Stomach (tissue), 4 donors: ENCODE data around the gene TAS2R16.

ENCODE experiments used
- CTCF ChIP-seq, 7 experiments: fragments of 450-650 bp in 4 of 7; fragments of 200-600 bp in 3 of 7; sonication (generic) in 3 of 7; IDR thresholded peaks; one replicate each; pipeline ENCODE4 v1.5.1; 2016 to 2019; ENCODE audit warnings: antibody characterized with exemption in 7 of 7, control low read depth in 2 of 7, mild to moderate bottlenecking in 1 of 7
- EP300 ChIP-seq: sonication (generic); formaldehyde crosslinking; IDR thresholded peaks from one replicate; pipeline ENCODE4 v1.6.1; 2017; ENCODE audit warnings: antibody characterized with exemption
- POLR2A ChIP-seq, 4 donors: fragments of 450-650 bp; IDR thresholded peaks; one replicate each; pipeline ENCODE4 v1.6.1; 2016; ENCODE audit warnings: antibody characterized with exemption in 4 of 4, control low read depth in 2 of 4, mild to moderate bottlenecking in 1 of 4, moderate library complexity in 1 of 4
- POLR2AphosphoS5 ChIP-seq, 3 donors: sonication (generic); formaldehyde crosslinking; IDR thresholded peaks; one replicate each; pipeline ENCODE4 v1.6.1; 2016; ENCODE audit warnings: antibody characterized with exemption in 3 of 3

- no peak for TF ChIP-seq POLR2AphosphoS5 (IDR thresholded peaks at IDR 0.05)
- no peak for TF ChIP-seq CTCF (IDR thresholded peaks at IDR 0.05)
- no peak for TF ChIP-seq POLR2A (IDR thresholded peaks at IDR 0.05)
- TF ChIP-seq EP300 = no peak
Measured at GRCh38 chr7:123012435-123012834, 16.9 kb upstream of the TAS2R16 start.
